Middle frontal gyrus (tissue), 1 donor: ENCODE data around the gene ECM1.

ENCODE experiments used
- DNase-seq: peaks from one replicate; pipeline ENCODE4 v3.0.0-alpha.2; 2015; ENCODE audit warnings: low spot score; ENCODE audit errors: extremely low spot score

ECM1 gene

GRCh38 chr1:150557813-150558212 is 49.9 kb downstream of the ECM1 start:
- no peak for DNase-seq

- DNase-seq = no peak
These were observed 50.4 kb downstream of the ECM1 start for GRCh38 chr1:150558303-150558704.

GRCh38 chr1:150558761-150559655 is 51.1 kb downstream of the ECM1 start:
- no peak for DNase-seq

GRCh38 chr1:150559656-150560010 is 51.7 kb downstream of the ECM1 start:
- no peak for DNase-seq

GRCh38 chr1:150560011-150560438 is 52.1 kb downstream of the ECM1 start:
- no peak for DNase-seq

- no peak for DNase-seq
These were observed 52.8 kb downstream of the ECM1 start for GRCh38 chr1:150560576-150561253.

- peak; percentile 44 for DNase-seq
These were observed 53.5 kb downstream of the ECM1 start for GRCh38 chr1:150561254-150561973.

GRCh38 chr1:150561974-150562445 is 54.1 kb downstream of the ECM1 start:
- no peak for DNase-seq

GRCh38 chr1:150562446-150563339 is 54.8 kb downstream of the ECM1 start:
- no peak for DNase-seq
